ENCODE measurements around the gene SRM. TPM values are rescaled to one million over a fixed set of nuclear protein-coding genes. Genes with fewer than 3 reads are reported as not detected.

SRM gene
- total and polyA plus RNA-seq, 4 donors = 8.6 to 59.1 (median 24.3) TPM

DNA sequence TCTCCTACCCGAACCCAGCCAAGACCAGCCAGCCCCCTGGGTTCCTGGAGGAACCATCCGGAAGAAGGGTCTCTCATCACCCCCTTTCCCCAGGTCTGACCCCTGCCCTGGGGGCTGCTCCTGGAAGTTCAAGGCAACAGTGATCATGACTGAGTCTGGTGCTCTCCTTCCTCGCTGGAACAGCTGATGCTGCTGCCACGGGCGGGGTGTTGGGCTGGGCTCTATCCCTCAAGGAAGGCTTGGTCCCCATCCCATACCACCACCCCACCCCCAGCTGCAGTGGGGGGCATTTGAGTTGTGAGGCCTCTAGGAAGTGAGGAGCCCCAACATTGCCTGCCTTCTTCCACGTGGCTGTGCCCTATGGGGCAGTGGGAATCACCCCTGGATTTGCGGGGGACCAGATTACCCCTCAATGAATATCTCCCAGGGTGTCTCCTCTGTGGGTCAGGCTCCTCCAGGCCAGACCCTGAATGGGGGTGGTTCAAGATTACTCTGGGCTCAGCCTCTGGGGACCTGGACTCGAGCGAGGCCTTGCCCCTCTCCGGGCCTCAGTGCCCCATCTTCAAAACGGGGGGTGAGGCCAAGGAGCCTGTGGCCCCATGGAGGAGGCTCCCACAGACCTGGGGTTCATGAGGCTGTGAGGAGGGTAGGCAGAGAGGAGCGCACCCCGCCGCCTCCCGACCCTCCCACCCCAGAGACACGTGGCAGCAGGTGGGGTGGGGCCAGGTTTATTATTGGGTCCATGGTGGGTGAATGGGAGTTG is 15.6 kb downstream of the SRM start:
- DNase-seq (ENCODE audit: low spot score) = no peak
- WGBS = 84% methylated on average over 16 of the region's 16 CpGs
- Histone ChIP-seq H3K4me3 (ENCODE audit: low read depth in 1 of 3, low read length in 3 of 3) (no peak overlapping the region), H3K9ac (ENCODE audit: low read depth in 1 of 2, low read length in 2 of 2) (no peak overlapping the region), H3K9me3 (ENCODE audit: control insufficient read depth in 4 of 4, low read length in 3 of 4) (no peaks in the 10 kb centered on the region), H3K36me3 (ENCODE audit: control insufficient read depth in 4 of 4, insufficient read depth in 3 of 4, low read depth in 1 of 4, low read length in 3 of 4) (peaks cover 12 to 42% (median 25%) of the 10 kb centered on the region in 4 donors), H3K27me3 (ENCODE audit: control insufficient read depth in 4 of 4, insufficient read depth in 4 of 4, low read length in 3 of 4) (no peaks in the 10 kb centered on the region), H3K27ac (ENCODE audit: low read depth in 1 of 2, low read length in 2 of 2) (no peak overlapping the region), H3K4me1 (ENCODE audit: control insufficient read depth in 4 of 4, insufficient read depth in 4 of 4, low read length in 3 of 4) (peaks cover 2 to 11% (median 8%) of the 10 kb centered on the region in 4 donors)
- TF ChIP-seq TAF1 (conservative IDR thresholded peaks at IDR 0.05) (no peak), EGR1 (IDR thresholded peaks at IDR 0.05; ENCODE audit: low read depth in 2 of 2) (no peak), MAX (IDR thresholded peaks at IDR 0.05) (no peak), CTCF (IDR thresholded peaks at IDR 0.05; ENCODE audit: low read depth, low read length, missing input control) (no peak), ATF3 (IDR thresholded peaks at IDR 0.05) (no peak)

DNA sequence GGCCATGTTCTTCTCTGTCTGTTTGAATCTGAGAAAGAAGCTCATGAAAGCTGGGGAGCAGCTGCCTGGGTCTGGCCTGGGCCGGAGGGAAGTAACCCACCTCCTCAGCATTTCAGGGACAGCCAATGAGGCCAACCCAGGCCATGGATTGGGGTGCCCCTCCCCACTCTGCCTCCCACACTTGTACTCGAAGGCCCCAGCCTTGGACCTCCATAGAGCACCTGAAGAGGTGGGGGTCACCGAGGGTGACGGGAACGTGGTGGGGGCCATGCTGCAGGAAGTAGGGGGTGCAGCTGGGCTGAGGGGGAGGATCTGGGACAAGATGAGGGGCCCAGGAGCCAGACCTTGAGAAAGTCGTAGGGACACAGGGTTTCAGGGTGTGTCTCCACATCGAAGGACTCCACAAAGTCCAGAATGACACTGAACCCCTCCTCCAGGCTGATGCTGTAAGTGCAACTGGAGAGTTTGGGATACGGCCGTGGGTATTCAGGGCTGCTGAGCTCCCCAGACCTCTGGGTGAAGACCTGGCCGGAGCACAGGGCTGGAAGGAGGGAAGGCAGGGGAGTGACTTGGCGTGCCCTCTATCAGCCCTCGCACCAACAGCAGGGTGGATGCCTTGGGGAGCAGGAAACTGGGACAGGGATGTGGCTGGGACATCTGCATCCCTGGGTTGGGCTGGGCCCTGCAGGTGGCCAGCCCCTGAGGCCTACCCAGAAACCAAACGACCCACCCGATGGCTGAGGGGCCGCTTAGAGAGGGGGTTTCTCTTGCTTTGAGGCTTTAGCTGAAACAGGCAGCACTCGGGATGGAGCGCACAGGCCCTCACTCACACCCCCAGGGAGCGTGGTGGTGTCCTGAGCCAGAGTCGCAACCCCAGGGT is 16.6 kb downstream of the SRM start:
- no peaks in the 10 kb centered on the region for H3K27me3 ChIP-seq (ENCODE audit: control insufficient read depth in 4 of 4, insufficient read depth in 4 of 4, low read length in 3 of 4)
- 88% methylated on average over 19 of the region's 19 CpGs for WGBS
- peaks cover 12 to 52% (median 33%) of the 10 kb centered on the region in 4 donors for H3K36me3 ChIP-seq (ENCODE audit: control insufficient read depth in 4 of 4, insufficient read depth in 3 of 4, low read depth in 1 of 4, low read length in 3 of 4)
- H3K9me3 ChIP-seq (ENCODE audit: control insufficient read depth in 4 of 4, low read length in 3 of 4) = no peaks in the 10 kb centered on the region
- peaks cover 2 to 11% (median 8%) of the 10 kb centered on the region in 4 donors for H3K4me1 ChIP-seq (ENCODE audit: control insufficient read depth in 4 of 4, insufficient read depth in 4 of 4, low read length in 3 of 4)
- no peak overlapping the region for H3K9ac ChIP-seq (ENCODE audit: low read depth in 1 of 2, low read length in 2 of 2)
- H3K4me3 ChIP-seq (ENCODE audit: low read depth in 1 of 3, low read length in 3 of 3) = no peak overlapping the region
- H3K27ac ChIP-seq (ENCODE audit: low read depth in 1 of 2, low read length in 2 of 2) = no peak overlapping the region
- no peak for TF ChIP-seq HNF4G (IDR thresholded peaks at IDR 0.05)
- TF ChIP-seq ATF3 (IDR thresholded peaks at IDR 0.05) = no peak
- TF ChIP-seq SP1 (IDR thresholded peaks at IDR 0.05) = no peak
- TF ChIP-seq CTCF (IDR thresholded peaks at IDR 0.05; ENCODE audit: low read depth, low read length, missing input control) = no peak
- TF ChIP-seq NR2F2 (IDR thresholded peaks at IDR 0.05) = no peak
- no peak for TF ChIP-seq MAX (IDR thresholded peaks at IDR 0.05)
- no peak for TF ChIP-seq YY1 (IDR thresholded peaks at IDR 0.05)
- no peak for TF ChIP-seq FOXA1 (IDR thresholded peaks at IDR 0.05)
- TF ChIP-seq TAF1 (conservative IDR thresholded peaks at IDR 0.05) = no peak
- no peak for TF ChIP-seq RXRA (IDR thresholded peaks at IDR 0.05)
- TF ChIP-seq HNF4A (conservative IDR thresholded peaks at IDR 0.05) = no peak
- no peak for DNase-seq (ENCODE audit: low spot score)

All from liver (tissue), 9 donors.